Fibroblast of lung (primary cell): ENCODE data around the gene TMEM123. TPM values are rescaled to one million over a fixed set of nuclear protein-coding genes. Genes with fewer than 3 reads are reported as not detected.

Source experiments
- DNase-seq, 2 donors: peaks; one replicate each; pipeline versions ENCODE4 v3.0.0 to v3.0.0-alpha.2; 2010; ENCODE audit warnings: low read depth in 2 of 2
- H2AFZ ChIP-seq: 2 replicates; pipeline ENCODE4 v1.5.1; 2012; ENCODE audit warnings: low read length, control low read depth, inconsistent platforms
- H3K27ac ChIP-seq: 2 replicates; pipeline ENCODE4 v1.5.1; 2011; ENCODE audit warnings: low read length, control low read depth; ENCODE audit not compliant: insufficient read depth
- H3K27me3 ChIP-seq: 2 replicates; pipeline ENCODE4 v1.5.1; 2011; ENCODE audit warnings: mild to moderate bottlenecking, low read length; ENCODE audit not compliant: control insufficient read depth, insufficient read depth
- H3K36me3 ChIP-seq: 2 replicates; pipeline ENCODE4 v1.5.1; 2011; ENCODE audit warnings: low read length; ENCODE audit not compliant: control insufficient read depth, insufficient read depth
- H3K4me1 ChIP-seq: 2 replicates; pipeline ENCODE4 v1.5.1; 2011; ENCODE audit warnings: low read length; ENCODE audit not compliant: control insufficient read depth, insufficient read depth; ENCODE audit errors: extremely low read depth
- H3K4me2 ChIP-seq: 2 replicates; pipeline ENCODE4 v1.5.1; 2011; ENCODE audit warnings: low read length, control low read depth; ENCODE audit not compliant: insufficient read depth; ENCODE audit errors: extremely low read depth
- H3K4me3 ChIP-seq, 4 experiments: fragments of 200-600 bp in 1 of 4; sonication (generic) in 1 of 4; replicated peaks in 1 of 4; 2 replicates each; pipeline ENCODE4 v1.5.1; 2011 to 2016; ENCODE audit warnings: low read length in 4 of 4, low read depth in 3 of 4, mild to moderate bottlenecking in 3 of 4, control low read depth in 2 of 4, inconsistent platforms in 1 of 4, mixed read lengths in 1 of 4; ENCODE audit not compliant: insufficient read depth in 1 of 4; ENCODE audit errors: control extremely low read depth in 1 of 4
- H3K79me2 ChIP-seq: 2 replicates; pipeline ENCODE4 v1.5.1; 2012; ENCODE audit warnings: mild to moderate bottlenecking, low read length, inconsistent platforms; ENCODE audit not compliant: control insufficient read depth, insufficient read depth
- H3K9ac ChIP-seq: 2 replicates; pipeline ENCODE4 v1.5.1; 2011; ENCODE audit warnings: mild to moderate bottlenecking, low read length, control low read depth; ENCODE audit not compliant: insufficient read depth
- H3K9me3 ChIP-seq: 2 replicates; pipeline ENCODE4 v1.5.1; 2012; ENCODE audit warnings: low read depth, low read length; ENCODE audit not compliant: control insufficient read depth, insufficient read depth
- H4K20me1 ChIP-seq: 2 replicates; pipeline ENCODE4 v1.5.1; 2011; ENCODE audit warnings: low read length; ENCODE audit not compliant: control insufficient read depth, insufficient read depth; ENCODE audit errors: extremely low read depth
- EZH2 ChIP-seq: IDR thresholded peaks from 2 replicates; pipeline ENCODE4 v1.5.1; 2012; ENCODE audit warnings: low read length, control low read depth, mild to moderate bottlenecking; ENCODE audit errors: missing control alignments
- polyA plus RNA-seq, 2 donors: library from polyadenylated mRNA; depleted of rRNA in 1 of 2; stranded (reverse) in 1 of 2; unstranded in 1 of 2; fragments of >200 nt; gene quantifications; 2 replicates each; pipeline ENCODE4 v1.2.1, GENCODE V29; 2011 to 2012; ENCODE audit warnings: missing spikeins in 1 of 2
- total RNA-seq: library from RNA; depleted of rRNA; stranded (reverse); fragments of >200 nt; gene quantifications from 2 replicates; pipeline ENCODE4 v1.2.1, GENCODE V29; 2014
- TF ChIP-seq, protein P1 (sequence below), 2 donors: IDR thresholded peaks in 1 of 2; conservative IDR thresholded peaks in 1 of 2; 1 replicate in 1 of 2; 2 replicates in 1 of 2; pipeline ENCODE4 v1.5.1; 2011 to 2012; ENCODE audit warnings: low read length in 2 of 2, control low read depth in 1 of 2, inconsistent platforms in 1 of 2, low read depth in 1 of 2, mild to moderate bottlenecking in 1 of 2

Gene TMEM123
- total and polyA plus RNA-seq, 2 donors (not counting 1 experiment from before 2014, with no cell fraction given), result 127 to 355 TPM

DNA sequence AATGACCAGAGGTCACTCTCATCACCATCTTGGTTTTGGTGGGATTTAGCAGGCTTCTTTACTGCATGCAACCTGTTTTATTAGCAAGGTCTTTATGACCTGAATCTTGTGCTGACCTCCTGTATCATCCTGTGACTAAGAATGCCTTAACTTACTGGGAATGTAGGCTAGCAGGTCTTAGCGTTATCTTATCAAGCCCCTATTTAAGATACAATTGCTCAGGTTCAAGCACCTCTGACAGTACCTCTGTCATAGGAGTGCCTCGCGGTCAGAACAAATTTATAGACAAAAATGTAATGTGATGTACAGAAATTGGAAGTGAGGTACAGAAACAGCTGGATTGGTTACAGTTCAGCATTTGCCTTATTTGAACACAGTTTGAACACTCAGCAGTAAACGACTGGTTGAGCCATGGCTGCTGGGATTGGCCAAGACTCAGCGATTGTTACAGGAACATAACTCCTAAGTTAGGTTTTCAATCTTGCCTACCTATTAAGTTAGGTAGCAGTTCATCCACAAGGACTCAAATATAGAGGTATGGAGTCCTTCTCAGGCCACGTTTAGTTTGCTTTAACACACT lies 16.1 kb upstream of the TMEM123 start:
- H2AFZ ChIP-seq, result peak overlapping the region; percentile 23

DNA sequence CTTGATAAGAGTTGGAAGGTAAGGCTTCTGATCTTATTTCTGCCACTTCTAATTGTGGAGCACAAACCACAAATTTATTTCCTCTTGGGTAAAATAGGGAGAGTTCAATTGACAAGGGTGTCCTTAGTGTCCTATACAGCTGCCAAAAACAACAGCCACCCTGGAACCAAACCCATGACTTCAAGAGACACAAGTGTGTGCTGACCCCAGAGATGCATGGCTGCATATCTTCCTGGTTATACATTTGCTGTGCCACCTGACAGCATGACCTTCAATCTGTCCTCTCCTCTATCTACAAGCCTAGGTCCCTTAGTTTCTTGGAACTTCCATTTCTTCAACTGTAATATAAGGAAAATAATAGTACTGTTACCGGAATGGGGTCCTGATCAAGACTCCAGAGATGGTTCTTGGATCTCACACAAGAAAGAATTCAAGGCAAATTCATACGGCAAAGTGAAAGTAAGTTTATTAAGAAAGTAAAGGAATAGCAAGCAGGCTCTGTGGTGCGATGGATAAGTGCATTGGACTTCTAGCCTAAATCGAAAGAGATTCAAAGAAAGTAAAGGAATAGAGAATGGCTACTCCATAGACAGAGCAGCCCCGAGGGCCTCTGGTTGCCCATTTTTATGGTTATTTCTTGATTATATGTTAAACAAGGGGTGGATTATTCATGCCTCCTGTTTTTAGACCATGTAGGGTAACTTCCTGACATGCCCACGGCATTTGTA lies 15.5 kb upstream of the TMEM123 start:
- Histone ChIP-seq H3K4me2 (no peak overlapping the region), H2AFZ (no peak overlapping the region)

More for the DNA sequence above, 16.1 kb upstream of the TMEM123 start:
- peak overlapping the region; percentile 27 for H3K4me2 ChIP-seq
- peak overlapping the region; percentile 36 for H3K27ac ChIP-seq
- no peaks in the 10 kb centered on the region for H3K79me2 ChIP-seq
- peaks cover 7% of the 10 kb centered on the region for H3K4me1 ChIP-seq
- H3K27me3 ChIP-seq, result no peaks in the 10 kb centered on the region
- DNase-seq, result peak in 1 of 2 donors; percentile 12
- no peaks in the 10 kb centered on the region for H4K20me1 ChIP-seq
- no peak for TF ChIP-seq EZH2
- TF ChIP-seq, protein P1, sequence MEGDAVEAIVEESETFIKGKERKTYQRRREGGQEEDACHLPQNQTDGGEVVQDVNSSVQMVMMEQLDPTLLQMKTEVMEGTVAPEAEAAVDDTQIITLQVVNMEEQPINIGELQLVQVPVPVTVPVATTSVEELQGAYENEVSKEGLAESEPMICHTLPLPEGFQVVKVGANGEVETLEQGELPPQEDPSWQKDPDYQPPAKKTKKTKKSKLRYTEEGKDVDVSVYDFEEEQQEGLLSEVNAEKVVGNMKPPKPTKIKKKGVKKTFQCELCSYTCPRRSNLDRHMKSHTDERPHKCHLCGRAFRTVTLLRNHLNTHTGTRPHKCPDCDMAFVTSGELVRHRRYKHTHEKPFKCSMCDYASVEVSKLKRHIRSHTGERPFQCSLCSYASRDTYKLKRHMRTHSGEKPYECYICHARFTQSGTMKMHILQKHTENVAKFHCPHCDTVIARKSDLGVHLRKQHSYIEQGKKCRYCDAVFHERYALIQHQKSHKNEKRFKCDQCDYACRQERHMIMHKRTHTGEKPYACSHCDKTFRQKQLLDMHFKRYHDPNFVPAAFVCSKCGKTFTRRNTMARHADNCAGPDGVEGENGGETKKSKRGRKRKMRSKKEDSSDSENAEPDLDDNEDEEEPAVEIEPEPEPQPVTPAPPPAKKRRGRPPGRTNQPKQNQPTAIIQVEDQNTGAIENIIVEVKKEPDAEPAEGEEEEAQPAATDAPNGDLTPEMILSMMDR (conservative IDR thresholded peaks at IDR 0.05 in 1 of 2, IDR thresholded peaks at IDR 0.05 in 1 of 2; ENCODE audit: low read depth in 1 of 2, low read length in 2 of 2), result no peak
- H3K9me3 ChIP-seq, result no peaks in the 10 kb centered on the region
- no peak overlapping the region for H3K4me3 ChIP-seq
- H3K36me3 ChIP-seq, result no peaks in the 10 kb centered on the region
- no peak overlapping the region for H3K9ac ChIP-seq

DNA sequence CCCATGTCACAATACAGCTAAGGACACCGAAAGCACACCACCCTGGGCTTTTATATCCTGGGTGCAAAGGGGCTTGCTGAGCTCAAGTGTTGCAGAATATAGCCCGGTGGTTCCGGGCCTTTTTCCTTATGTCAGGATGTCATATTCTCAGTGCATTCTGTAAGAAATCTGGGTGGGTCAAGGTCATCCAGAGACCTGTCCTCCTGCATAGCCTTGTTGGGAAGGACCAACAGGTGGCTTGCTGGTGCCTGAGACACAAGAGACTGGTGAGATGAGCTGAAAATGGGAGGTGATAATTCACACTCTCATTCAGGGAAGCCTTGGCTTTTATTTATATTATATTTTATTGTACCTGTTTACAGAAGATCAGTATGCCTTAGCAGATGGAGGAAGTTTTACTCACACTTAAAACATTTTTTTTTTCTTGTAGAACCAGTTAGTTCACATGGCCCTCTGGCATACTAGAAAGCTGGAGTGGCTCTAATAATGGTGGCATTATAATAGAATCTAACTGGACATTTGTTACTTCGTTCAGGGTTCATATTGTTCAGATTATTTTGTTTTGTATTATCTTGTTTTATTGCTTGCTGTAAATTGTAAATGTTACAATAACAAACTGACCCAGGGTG lies 14.6 kb upstream of the TMEM123 start:
- H3K79me2 ChIP-seq, result no peaks in the 10 kb centered on the region
- H3K4me1 ChIP-seq, result peaks cover 7% of the 10 kb centered on the region
- no peaks in the 10 kb centered on the region for H3K27me3 ChIP-seq
- no peaks in the 10 kb centered on the region for H3K36me3 ChIP-seq
- no peak overlapping the region for H3K4me3 ChIP-seq
- H2AFZ ChIP-seq, result no peak overlapping the region
- H3K27ac ChIP-seq, result no peak overlapping the region
- TF ChIP-seq, protein P1 (conservative IDR thresholded peaks at IDR 0.05 in 1 of 2, IDR thresholded peaks at IDR 0.05 in 1 of 2; ENCODE audit: low read depth in 1 of 2, low read length in 2 of 2), result no peak
- TF ChIP-seq EZH2, result no peak
- no peaks in the 10 kb centered on the region for H4K20me1 ChIP-seq
- no peak overlapping the region for H3K4me2 ChIP-seq
- no peak for DNase-seq
- H3K9me3 ChIP-seq, result no peaks in the 10 kb centered on the region
- H3K9ac ChIP-seq, result no peak overlapping the region

More for the DNA sequence above, 15.5 kb upstream of the TMEM123 start:
- no peak for DNase-seq
- Histone ChIP-seq H3K9me3 (no peaks in the 10 kb centered on the region), H3K4me3 (no peak overlapping the region), H3K27me3 (no peaks in the 10 kb centered on the region), H3K27ac (no peak overlapping the region), H4K20me1 (no peaks in the 10 kb centered on the region), H3K9ac (no peak overlapping the region), H3K79me2 (no peaks in the 10 kb centered on the region), H3K36me3 (no peaks in the 10 kb centered on the region), H3K4me1 (peaks cover 7% of the 10 kb centered on the region)
- TF ChIP-seq EZH2, result no peak
